Activated naive CD4-positive, alpha-beta T cell treated with anti-CD3 and anti-CD28 coated beads, Interleukin-2, amount 50 U/mL, for 72 hours (primary cell): Measurements from ENCODE around the gene FFAR1. TPM values are rescaled to one million over a fixed set of nuclear protein-coding genes. Genes with fewer than 3 reads are reported as not detected.
"Not testable (repeated sequence)": the region's sequence is repeated elsewhere in the genome, so short reads cannot be mapped to it uniquely, and the experiment has no call there.

Experiments used
- ATAC-seq, 2 donors: fragments of 150-1000 bp; cut with Tn5 transposase; 2 replicates each; pipeline ENCODE4 v1.10.0; 2021; ENCODE audit warnings: mild to moderate bottlenecking in 2 of 2, moderate library complexity in 2 of 2
- DNase-seq, 2 donors: peaks; one replicate each; pipeline ENCODE4 v3.0.0; 2021 to 2022; ENCODE audit warnings: low spot score in 2 of 2
- H3K27ac Mint-ChIP-seq, 2 donors: one replicate each; pipeline ENCODE4 v1.8.0; 2022; ENCODE audit warnings: mild to moderate bottlenecking in 2 of 2, mixed read lengths in 2 of 2
- H3K36me3 Mint-ChIP-seq, 2 donors: one replicate each; pipeline ENCODE4 v1.8.0; 2022; ENCODE audit warnings: mixed read lengths in 2 of 2
- H3K9me3 Mint-ChIP-seq, 2 donors: one replicate each; pipeline ENCODE4 v1.8.0; 2022; ENCODE audit warnings: mixed read lengths in 2 of 2
- total RNA-seq, 2 donors: library from RNA; stranded (reverse); gene quantifications; one replicate each; pipeline ENCODE4 v1.2.3, GENCODE V29; 2022

FFAR1 gene
- total RNA-seq, 2 donors from 2014 or later = 0.23 to 1.5 TPM

DNA sequence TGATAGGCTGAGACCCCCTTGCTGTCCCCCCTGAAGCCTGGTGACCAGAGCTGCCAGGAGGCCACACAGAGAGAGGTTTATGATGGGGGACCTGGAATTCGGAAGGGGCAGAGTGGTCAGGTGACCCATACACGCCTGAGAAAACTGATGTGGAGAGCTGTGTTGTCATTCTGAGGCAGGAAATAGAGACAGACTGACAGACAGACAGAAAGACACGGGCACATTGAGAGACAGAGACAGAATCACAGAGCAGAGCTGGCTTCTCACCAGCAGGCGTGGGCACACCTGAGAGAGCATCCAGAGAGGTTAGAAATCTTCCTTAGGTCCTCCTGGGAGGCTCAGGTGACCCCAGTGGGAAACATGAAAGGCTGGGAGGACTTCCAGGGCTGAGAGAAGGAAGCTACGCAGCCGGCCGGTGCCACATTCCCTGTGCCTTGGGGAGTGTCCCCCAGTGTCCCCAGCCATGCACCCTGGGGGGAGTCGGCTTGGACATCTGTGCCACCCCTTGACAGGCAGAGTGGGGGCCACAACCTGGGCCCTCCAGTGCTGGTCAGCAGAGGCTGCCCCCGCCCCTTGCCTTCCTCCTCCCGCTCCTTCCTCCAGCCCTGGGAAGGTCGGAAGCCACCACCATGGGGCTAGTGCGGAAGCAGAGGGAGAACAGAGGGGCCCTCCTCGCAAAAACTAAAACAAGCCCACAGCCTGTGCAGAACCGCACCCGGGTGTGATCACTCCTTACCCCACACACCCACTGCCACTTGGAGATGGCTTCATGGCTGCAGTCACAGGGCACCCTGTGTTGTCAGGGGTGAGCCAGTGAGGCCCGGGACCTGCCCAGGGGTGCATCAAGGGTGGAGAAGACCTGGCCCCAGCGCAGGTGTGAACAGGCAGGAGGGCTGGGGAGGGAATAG, 2.2 kb downstream of the FFAR1 start:
- Mint-ChIP-seq H3K36me3 (no peaks in the 10 kb centered on the region), H3K27ac (peak overlapping the region; percentile 55 to 99), H3K9me3 (no peaks in the 10 kb centered on the region)
- peak in 1 of 2 donors; percentile 52 for DNase-seq
- no peak for ATAC-seq

DNA sequence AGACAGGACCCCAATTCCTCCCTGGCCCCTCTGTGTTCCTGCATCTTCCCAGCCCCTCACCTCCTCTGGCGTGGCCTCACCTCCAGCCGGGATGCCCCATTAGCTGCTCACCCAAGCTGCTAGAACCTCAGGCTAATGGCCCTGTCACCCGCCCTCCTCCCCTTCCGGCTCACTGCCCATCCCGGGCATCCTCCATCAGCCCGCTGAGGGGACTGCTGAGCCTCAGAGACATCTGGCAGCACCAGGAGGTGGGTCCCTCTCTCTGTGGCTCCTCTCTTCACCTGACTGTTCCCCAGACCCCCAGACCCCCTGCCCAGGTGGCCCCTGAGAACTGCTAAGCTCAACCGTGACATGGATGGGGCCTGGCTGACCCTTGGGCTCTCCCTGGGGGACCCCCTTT, 2.9 kb downstream of the FFAR1 start:
- H3K27ac Mint-ChIP-seq = peak overlapping the region in 1 of 2 donors; percentile 76
- peak in 1 of 2 donors; percentile 53 for DNase-seq
- no peaks in the 10 kb centered on the region for H3K36me3 Mint-ChIP-seq
- no peak for ATAC-seq
- H3K9me3 Mint-ChIP-seq = no peaks in the 10 kb centered on the region

DNA sequence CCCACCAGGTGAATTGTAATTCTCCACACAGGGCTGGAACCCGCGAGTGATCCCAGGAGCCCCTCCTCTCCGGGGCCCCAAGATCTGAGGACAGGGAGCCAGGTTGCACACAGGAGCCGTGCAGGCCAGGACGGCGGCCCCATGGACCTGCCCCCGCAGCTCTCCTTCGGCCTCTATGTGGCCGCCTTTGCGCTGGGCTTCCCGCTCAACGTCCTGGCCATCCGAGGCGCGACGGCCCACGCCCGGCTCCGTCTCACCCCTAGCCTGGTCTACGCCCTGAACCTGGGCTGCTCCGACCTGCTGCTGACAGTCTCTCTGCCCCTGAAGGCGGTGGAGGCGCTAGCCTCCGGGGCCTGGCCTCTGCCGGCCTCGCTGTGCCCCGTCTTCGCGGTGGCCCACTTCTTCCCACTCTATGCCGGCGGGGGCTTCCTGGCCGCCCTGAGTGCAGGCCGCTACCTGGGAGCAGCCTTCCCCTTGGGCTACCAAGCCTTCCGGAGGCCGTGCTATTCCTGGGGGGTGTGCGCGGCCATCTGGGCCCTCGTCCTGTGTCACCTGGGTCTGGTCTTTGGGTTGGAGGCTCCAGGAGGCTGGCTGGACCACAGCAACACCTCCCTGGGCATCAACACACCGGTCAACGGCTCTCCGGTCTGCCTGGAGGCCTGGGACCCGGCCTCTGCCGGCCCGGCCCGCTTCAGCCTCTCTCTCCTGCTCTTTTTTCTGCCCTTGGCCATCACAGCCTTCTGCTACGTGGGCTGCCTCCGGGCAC, 3.9 kb downstream of the FFAR1 start:
- H3K27ac Mint-ChIP-seq = peak overlapping the region in 1 of 2 donors; percentile 76
- no peak for ATAC-seq
- no peaks in the 10 kb centered on the region for H3K36me3 Mint-ChIP-seq
- no peaks in the 10 kb centered on the region for H3K9me3 Mint-ChIP-seq
- DNase-seq = peak in 1 of 2 donors; percentile 53

DNA sequence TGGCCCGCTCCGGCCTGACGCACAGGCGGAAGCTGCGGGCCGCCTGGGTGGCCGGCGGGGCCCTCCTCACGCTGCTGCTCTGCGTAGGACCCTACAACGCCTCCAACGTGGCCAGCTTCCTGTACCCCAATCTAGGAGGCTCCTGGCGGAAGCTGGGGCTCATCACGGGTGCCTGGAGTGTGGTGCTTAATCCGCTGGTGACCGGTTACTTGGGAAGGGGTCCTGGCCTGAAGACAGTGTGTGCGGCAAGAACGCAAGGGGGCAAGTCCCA, 4.4 kb downstream of the FFAR1 start:
- DNase-seq = no peak
- ATAC-seq = no peak
- Mint-ChIP-seq H3K9me3 (no peaks in the 10 kb centered on the region), H3K27ac (peak overlapping the region in 1 of 2 donors; percentile 76), H3K36me3 (no peaks in the 10 kb centered on the region)

DNA sequence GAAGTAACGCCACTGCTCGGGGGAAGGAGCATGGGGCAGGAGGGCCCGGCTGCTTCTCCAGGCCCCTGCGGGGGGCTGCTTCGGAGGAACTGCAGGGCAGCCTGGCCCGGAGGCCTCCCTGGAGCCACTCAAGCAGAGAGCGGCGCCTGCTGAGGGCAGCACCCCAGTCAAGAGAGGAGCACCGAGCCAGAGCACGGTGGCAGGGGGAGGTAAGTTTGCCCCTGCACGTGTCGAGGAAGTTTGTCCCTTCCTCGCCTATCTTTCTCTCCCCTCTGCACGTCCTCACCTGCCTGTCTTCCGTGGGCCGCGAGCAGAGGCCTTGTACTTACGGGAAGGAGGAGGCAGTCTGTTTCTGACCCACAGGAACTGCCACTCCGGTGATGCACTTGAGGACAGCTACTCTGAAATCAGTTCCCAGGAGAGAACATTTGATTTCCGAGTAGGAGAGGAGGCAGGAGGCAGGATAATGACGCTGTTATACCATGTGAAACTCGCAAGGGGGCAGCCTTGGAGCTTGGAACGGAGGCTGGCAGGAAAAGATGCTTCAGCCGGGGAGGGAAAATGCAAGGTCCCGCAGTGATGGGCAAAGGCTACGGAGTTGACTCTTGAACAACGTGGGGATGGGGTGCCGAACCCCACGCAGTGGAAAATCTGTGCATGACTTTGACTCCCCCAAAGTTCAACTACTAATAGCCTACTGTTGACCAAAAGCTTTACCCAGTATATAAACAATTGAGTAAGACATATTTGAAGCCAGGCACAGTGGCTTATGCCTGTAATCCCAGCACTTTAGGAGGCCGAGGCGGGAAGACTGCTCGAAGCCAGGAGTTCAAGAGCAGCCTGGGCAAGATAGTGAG, 5.0 kb downstream of the FFAR1 start:
- H3K9me3 Mint-ChIP-seq = no peaks in the 10 kb centered on the region
- H3K36me3 Mint-ChIP-seq = no peaks in the 10 kb centered on the region
- peak; percentile 74 to 80 for ATAC-seq
- H3K27ac Mint-ChIP-seq = peak overlapping the region in 1 of 2 donors; percentile 76
- peak; percentile 75 to 76 for DNase-seq

DNA sequence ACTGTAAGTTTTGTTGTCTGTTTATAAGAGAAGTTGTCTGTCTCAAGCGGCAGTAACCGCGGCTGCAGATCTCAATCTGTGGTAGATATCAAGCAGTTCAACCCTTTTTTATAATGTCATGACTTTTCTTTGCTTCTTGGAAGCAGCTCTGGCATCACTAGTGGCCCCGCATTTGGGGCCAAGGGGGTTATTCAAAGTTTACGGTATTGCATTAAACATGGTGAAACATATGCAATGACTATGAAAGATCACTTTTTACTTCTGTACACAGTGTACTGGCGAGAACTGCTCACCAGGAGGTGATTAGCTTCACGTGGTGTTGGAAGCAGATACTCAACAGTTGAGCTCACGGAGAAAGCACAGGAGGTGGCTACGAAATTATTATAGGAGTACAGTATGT, 5.9 kb downstream of the FFAR1 start:
- ATAC-seq (no peak), DNase-seq (no peak)
- no peaks in the 10 kb centered on the region for H3K36me3 Mint-ChIP-seq
- H3K9me3 Mint-ChIP-seq = no peaks in the 10 kb centered on the region
- H3K27ac Mint-ChIP-seq = no peak overlapping the region

DNA sequence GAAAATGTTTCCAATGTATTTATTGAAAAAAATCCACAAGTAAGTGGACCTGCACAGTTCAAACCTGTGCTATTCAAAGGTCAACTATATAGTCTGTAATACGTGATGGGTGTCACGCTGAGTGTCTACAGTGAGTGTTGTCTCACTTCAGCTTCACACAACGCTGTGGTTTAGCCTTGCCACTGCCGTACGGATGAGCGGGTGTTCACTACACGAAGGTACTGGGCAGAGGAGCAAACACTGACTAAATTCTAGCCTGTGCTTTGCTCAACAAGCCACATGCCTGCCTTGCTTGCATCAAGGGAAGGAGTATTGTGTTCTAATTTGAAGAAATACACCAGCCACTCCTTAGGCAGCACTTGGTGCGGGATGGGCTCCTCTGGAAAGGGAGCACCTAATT, 7.2 kb downstream of the FFAR1 start:
- ATAC-seq (no peak), DNase-seq (no peak)
- no peak overlapping the region for H3K27ac Mint-ChIP-seq
- no peaks in the 10 kb centered on the region for H3K36me3 Mint-ChIP-seq
- no peaks in the 10 kb centered on the region for H3K9me3 Mint-ChIP-seq

DNA sequence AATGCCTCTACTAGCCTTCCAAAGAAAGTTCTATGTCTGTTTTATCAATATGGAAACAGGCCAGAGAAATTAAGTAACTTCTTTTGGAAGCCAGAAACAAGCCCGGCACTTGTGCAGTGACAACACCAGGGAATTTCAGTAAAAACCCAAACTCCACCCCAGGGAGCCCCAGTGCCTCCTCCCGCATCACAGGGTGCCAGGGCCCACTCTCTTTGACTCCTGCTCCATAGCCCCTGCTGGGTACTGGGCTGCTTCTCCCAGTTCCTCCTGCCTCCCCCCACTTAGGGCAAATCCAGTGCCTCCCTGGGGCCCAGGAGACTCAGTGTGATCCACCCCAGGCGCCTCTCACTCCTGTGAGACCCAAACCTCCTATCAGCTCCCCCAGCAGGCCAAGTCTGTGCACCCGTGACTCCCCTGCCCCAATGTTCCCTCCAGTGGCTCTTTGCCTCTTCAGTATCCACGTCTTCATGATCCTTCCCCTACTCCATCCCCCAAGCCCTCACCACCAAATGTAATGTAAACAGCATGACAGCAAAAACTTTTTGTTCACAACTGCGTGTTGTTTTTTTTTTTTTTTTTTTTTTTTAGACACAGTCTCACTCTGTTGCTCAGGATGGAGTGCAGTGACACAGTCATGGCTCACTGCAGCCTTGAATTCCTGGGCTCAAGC, 8.2 kb downstream of the FFAR1 start:
- DNase-seq (no peak), ATAC-seq (no peak)
- H3K9me3 Mint-ChIP-seq = no peaks in the 10 kb centered on the region
- no peaks in the 10 kb centered on the region for H3K36me3 Mint-ChIP-seq
- H3K27ac Mint-ChIP-seq = peak overlapping the region in 1 of 2 donors; percentile 52

DNA sequence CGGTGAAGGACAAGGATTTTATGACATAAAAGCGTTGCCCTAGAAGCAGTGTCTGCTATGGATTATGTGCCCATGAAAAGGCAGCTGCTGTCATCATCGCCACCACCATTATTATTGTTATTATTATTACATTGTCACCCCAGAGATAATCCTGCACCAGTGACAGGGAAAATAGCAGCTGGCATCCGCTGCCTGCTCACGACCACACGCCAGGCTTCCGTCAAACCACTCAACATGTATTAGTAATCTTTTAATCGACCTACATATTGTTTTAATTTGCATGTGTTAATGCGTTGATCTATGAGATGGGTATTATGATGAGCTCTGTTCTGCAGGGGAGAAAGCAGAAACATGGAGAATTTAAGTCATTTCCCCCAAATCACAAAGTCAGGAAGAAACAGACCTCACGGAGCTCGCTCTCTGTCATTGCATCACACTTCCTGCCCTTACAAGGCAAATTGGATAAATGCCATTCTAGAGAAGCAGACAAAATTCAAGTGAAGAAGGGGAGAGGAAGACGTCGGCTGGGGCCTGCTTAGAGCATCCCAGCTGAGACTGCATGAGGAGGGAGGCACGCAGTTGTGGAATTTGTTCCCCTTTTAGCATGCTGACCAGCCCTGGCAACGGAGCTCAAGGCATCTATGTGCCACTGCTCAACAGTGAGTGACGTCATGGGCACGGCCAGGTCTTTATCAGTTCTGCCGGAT, 10.3 kb downstream of the FFAR1 start, which contains the start of gene FFAR3:
Gene FFAR3 (plus strand): TSS at position 594 of the 707 bp plus-strand sequence. CDS start 431 bp downstream, outside the sequence.
- peak within 1 kb of the TSS; percentile 83 to 94 for H3K27ac Mint-ChIP-seq
- ATAC-seq = peak; percentile 32 to 62
- DNase-seq = no peak

DNA sequence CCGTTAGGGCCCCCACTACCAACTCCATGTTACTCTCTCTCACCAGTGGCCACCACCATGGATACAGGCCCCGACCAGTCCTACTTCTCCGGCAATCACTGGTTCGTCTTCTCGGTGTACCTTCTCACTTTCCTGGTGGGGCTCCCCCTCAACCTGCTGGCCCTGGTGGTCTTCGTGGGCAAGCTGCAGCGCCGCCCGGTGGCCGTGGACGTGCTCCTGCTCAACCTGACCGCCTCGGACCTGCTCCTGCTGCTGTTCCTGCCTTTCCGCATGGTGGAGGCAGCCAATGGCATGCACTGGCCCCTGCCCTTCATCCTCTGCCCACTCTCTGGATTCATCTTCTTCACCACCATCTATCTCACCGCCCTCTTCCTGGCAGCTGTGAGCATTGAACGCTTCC, 11.1 kb downstream of the FFAR1 start:
- DNase-seq, H3K36me3 Mint-ChIP-seq, H3K9me3 Mint-ChIP-seq, H3K27ac Mint-ChIP-seq, ATAC-seq: not testable (repeated sequence)

More for the DNA sequence above, 10.3 kb downstream of the FFAR1 start, which contains the start of gene FFAR3:
- Mint-ChIP-seq H3K9me3 (no peaks in the 10 kb centered on the region), H3K36me3 (no peaks in the 10 kb centered on the region)

DNA sequence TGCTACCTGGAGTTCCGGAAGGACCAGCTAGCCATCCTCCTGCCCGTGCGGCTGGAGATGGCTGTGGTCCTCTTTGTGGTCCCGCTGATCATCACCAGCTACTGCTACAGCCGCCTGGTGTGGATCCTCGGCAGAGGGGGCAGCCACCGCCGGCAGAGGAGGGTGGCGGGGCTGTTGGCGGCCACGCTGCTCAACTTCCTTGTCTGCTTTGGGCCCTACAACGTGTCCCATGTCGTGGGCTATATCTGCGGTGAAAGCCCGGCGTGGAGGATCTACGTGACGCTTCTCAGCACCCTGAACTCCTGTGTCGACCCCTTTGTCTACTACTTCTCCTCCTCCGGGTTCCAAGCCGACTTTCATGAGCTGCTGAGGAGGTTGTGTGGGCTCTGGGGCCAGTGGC, 11.7 kb downstream of the FFAR1 start:
- not testable (repeated sequence) for ATAC-seq, H3K27ac Mint-ChIP-seq, H3K9me3 Mint-ChIP-seq, H3K36me3 Mint-ChIP-seq, DNase-seq

DNA sequence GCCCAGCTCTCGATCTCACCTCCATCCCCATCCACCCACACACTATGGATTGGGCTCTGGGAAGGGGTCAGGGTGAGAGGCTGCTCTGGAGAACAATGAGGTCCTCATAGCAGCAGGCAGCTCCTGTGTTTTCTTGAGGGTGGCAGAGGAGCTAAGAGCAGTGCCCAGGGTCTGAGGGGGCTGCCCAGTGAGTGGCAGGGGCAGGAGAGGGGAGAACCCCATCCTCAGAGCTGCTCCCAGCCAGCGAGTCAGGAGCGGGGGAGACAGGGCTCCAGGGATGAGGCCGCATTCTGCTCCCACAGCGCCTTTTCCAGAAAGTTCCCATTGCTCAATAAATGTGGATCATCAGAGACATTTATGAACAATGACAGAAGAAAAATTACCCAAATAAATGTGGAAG, 12.4 kb downstream of the FFAR1 start:
- not testable (repeated sequence) for ATAC-seq, H3K36me3 Mint-ChIP-seq, DNase-seq, H3K9me3 Mint-ChIP-seq, H3K27ac Mint-ChIP-seq

DNA sequence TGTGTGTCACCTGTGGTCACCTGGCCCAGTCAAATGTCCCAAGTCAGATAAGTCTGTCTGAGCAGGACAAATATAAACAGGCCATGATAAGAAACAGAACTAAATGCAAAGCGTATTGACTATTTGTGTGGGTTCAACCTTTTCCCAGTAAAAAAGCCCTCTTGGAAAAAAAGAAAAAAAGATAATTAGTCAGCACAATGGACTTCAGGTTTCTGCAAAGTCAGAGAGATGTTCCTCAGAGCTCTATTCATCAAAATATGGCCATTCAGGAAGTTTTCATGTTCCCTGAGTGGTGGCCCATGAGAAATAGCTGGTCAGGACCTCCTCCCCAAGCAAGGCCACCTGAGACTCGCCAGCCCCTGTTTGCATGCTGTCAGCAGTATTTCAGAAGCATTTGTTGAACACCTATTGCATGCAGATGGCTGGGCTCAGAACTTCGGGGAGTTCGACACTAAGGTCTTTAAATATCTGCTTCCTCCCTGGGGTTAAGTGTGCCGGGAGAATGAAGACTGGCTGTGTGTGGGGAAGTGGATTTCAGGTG, 13.2 kb downstream of the FFAR1 start:
- Mint-ChIP-seq H3K36me3 (no peaks in the 10 kb centered on the region), H3K27ac (no peak overlapping the region), H3K9me3 (no peaks in the 10 kb centered on the region)
- DNase-seq (no peak), ATAC-seq (no peak)

DNA sequence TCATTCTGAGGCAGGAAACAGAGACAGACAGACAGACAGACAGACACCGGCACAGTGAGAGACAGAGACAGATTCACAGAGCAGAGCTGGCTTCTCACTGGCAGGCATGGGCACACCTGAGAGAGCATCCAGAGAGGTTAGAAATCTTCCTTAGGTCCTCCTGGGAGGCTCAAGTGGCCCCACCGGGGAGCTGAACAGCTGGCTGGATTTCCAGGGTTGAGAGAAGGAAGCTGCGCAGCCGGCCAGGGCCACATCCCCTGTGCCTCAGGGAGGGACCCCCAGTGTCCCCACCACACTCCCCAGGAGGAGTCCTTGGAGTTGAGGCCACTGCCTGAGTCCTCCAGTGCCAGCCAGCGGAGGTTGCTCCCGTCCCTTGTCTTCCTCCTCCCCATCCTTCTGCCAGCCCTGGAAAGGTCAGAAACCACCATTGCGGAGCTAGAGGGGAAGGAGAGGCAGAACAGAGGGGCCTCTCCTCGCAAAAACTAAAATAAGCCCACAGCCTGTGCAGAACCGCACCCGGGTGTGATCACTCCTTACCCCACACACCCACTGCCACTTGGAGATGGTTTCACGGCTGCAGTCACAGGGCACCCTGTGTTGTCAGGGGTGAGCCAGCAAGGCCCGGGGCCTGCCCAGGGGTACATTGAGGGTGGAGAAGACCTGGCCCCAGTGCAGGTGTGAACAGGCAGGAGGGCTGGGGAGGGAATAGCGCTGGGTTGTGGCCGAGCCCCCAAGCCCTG, 14.7 kb downstream of the FFAR1 start:
- ATAC-seq (no peak), DNase-seq (no peak)
- H3K9me3 Mint-ChIP-seq = no peaks in the 10 kb centered on the region
- no peak overlapping the region for H3K27ac Mint-ChIP-seq
- no peaks in the 10 kb centered on the region for H3K36me3 Mint-ChIP-seq
